Measurements from ENCODE around the gene SARS1.

GRCh38 chr1:109231066-109231465 lies 17.3 kb downstream of the SARS1 start:
- TF ChIP-seq CTCF (IDR thresholded peaks at IDR 0.05): no peak
- TF ChIP-seq EZH2 (IDR thresholded peaks at IDR 0.05; ENCODE audit: borderline replicate concordance, insufficient read depth, low read depth, low read length, poor library complexity, severe bottlenecking): no peak

Measured in B cell (primary cell).